Esophagus (tissue), 2 donors: Measurements from ENCODE around the gene KRTDAP. TPM values are rescaled to one million over a fixed set of nuclear protein-coding genes. Genes with fewer than 3 reads are reported as not detected.

Experiments used
- H3K27ac ChIP-seq, 2 donors: one replicate each; pipeline ENCODE4 v1.5.1; 2013; ENCODE audit warnings: low read depth in 2 of 2, mild to moderate bottlenecking in 2 of 2, inconsistent platforms in 1 of 2, low read length in 1 of 2, moderate library complexity in 1 of 2
- H3K27me3 ChIP-seq, 2 donors: one replicate each; pipeline ENCODE4 v1.6.1; 2013; ENCODE audit warnings: low read length in 2 of 2, control low read depth in 1 of 2, mild to moderate bottlenecking in 1 of 2; ENCODE audit not compliant: insufficient read depth in 2 of 2, control insufficient read depth in 1 of 2
- H3K36me3 ChIP-seq, 2 donors: one replicate each; pipeline ENCODE4 v1.6.1; 2013; ENCODE audit warnings: low read length in 1 of 2; ENCODE audit not compliant: control insufficient read depth in 2 of 2, insufficient read depth in 2 of 2
- H3K4me1 ChIP-seq, 2 donors: one replicate each; pipeline ENCODE4 v1.6.1; 2013; ENCODE audit warnings: low read length in 1 of 2; ENCODE audit not compliant: control insufficient read depth in 2 of 2, insufficient read depth in 2 of 2
- H3K4me3 ChIP-seq, 2 donors: one replicate each; pipeline ENCODE4 v1.5.1; 2013; ENCODE audit warnings: low read length in 2 of 2, mild to moderate bottlenecking in 2 of 2, low read depth in 1 of 2, moderate library complexity in 1 of 2
- H3K9me3 ChIP-seq, 2 donors: one replicate each; pipeline ENCODE4 v1.6.1; 2013; ENCODE audit warnings: mild to moderate bottlenecking in 2 of 2, low read depth in 1 of 2, low read length in 1 of 2, moderate library complexity in 1 of 2; ENCODE audit not compliant: control insufficient read depth in 2 of 2, insufficient read depth in 1 of 2
- WGBS, 2 donors: extraction: QIAGEN DNeasy Blood & Tissue Kit; methylation state at CpG; one replicate each; pipeline ENCODE4 v1.1.7; 2013; 5-methylcytosine and 5-hydroxymethylcytosine counted together
- polyA plus RNA-seq, 2 donors: library from polyadenylated mRNA; stranded (reverse); fragments of 200-250 nt; gene quantifications; one replicate each; pipeline ENCODE4 v1.2.3, GENCODE V29; 2013
- donor health status: healthy with polysubstance abuse.
- donor health status: Bipolar disorder and iron deficiency.

KRTDAP gene
- polyA plus RNA-seq, 2 donors, result 109 to 238 TPM

DNA sequence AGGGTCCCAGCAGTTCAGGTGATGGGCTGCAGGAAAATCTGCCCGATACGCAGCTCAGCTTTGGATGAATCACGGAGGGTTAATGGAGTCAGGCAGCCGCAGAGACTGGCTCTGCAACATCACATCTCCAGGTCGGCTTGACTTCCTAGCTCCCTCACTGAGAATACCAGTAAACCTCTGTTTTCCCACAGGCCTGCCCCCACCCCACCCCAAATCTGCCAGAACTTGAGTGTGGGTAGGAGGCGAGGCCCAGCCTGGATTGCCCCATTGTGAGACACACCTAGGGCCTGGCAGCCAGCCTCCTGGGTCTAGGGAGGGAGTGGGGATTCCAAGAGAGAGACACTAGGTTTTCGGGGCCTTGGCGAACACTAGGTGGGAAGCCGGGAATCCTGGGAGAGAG is 3.7 kb upstream of the KRTDAP start:
- H3K4me1 ChIP-seq, result peaks cover 2 to 5% of the 10 kb centered on the region in 2 donors
- H3K9me3 ChIP-seq, result no peaks in the 10 kb centered on the region
- H3K36me3 ChIP-seq, result no peaks in the 10 kb centered on the region
- 63 to 70% methylated on average over 9 of the region's 9 CpGs for whole genome bisulfite sequencing, 2 donors
- H3K4me3 ChIP-seq, result no peak overlapping the region
- H3K27ac ChIP-seq, result peak overlapping the region; percentile 25 to 45
- H3K27me3 ChIP-seq, result peaks cover 0 to 2% of the 10 kb centered on the region in 2 donors

DNA sequence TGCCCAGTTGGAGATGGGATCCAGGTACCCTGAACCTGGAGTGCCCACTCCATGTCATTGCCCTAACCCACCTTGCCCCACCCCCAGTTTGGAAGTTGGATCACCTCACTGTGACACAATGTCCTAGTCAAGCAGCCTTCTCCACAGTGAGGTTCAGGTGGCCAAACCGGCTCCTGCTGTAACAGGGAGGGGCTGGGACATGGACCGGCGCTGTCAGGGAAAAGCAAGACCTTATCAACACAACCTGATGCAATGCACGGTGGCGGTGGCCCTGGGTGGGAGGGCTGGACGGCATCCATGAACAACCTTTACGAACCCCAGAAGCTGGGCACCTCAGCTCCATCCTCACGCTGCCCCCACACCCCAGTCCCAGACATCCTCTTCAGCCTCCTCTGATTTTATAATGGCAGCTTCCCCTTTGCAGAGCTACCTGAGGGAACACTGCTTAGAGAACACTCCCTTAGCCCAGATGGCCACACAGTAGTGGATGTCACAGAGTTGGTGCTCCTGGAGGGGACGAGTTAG is 1.6 kb upstream of the KRTDAP start:
- peak overlapping the region in 1 of 2 donors; percentile 62 for H3K27ac ChIP-seq
- WGBS, 2 donors, result 76 to 77% methylated on average over 9 of the region's 9 CpGs
- H3K4me3 ChIP-seq, result no peak overlapping the region
- peaks cover 0 to 2% of the 10 kb centered on the region in 2 donors for H3K27me3 ChIP-seq
- H3K9me3 ChIP-seq, result no peaks in the 10 kb centered on the region
- no peaks in the 10 kb centered on the region for H3K36me3 ChIP-seq
- H3K4me1 ChIP-seq, result peaks cover 2 to 5% of the 10 kb centered on the region in 2 donors

DNA sequence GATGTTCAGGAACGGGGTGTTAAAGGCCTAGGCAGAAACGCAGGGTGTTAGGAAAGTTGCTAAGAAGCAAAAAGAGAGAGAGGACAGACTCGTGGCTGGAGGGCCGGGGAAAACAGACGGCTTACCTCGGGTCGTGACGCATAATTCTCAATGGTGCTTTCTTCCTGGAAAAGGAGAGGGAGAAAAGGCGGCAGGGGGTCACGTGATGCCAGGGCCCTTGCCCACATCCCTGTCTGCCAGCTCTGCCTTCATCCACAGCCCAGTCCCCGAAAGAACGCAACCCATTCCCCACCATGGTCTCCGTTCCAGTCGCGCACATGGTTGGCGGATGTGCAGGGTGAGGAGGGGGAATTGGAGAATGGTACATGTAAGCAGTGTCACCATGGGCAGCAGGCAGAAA is 1.6 kb downstream of the KRTDAP start:
- Histone ChIP-seq H3K4me3 (no peak overlapping the region), H3K4me1 (peaks cover 0 to under 1% of the 10 kb centered on the region in 2 donors), H3K9me3 (no peaks in the 10 kb centered on the region), H3K36me3 (no peaks in the 10 kb centered on the region), H3K27ac (no peak overlapping the region), H3K27me3 (peaks cover 0 to 2% of the 10 kb centered on the region in 2 donors)
- WGBS, 2 donors, result 84 to 91% methylated on average over 16 of the region's 16 CpGs

DNA sequence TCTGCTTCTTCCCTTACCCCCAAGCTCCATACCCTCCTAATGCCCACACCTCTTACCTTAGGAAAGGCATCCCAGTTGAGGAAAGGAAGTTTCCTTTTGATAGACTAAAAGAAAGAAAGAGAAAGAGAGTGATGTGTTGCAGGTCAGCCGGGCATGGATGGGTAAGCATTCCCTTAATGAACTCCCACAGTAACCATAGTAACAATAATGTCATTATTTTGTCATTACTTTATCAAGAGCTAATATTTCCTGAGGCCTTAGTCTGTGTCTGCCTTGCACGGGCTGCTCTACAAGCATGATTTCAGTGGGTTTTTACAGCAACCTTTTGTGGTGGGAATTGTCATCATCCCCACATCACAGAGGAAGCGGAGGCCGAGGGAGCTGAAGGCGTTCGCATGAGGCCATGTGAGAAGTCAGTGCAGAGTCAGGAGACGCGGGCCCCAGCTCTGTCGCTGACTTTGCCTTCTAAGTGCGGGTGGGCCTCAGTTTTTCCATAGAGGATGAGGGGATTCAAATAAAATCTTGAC is 2.5 kb downstream of the KRTDAP start:
- 86 to 88% methylated on average over 10 of the region's 10 CpGs for WGBS, 2 donors
- Histone ChIP-seq H3K4me1 (no peaks in the 10 kb centered on the region), H3K4me3 (no peak overlapping the region), H3K27me3 (peaks cover 0 to 1% of the 10 kb centered on the region in 2 donors), H3K27ac (no peak overlapping the region), H3K9me3 (no peaks in the 10 kb centered on the region), H3K36me3 (no peaks in the 10 kb centered on the region)

DNA sequence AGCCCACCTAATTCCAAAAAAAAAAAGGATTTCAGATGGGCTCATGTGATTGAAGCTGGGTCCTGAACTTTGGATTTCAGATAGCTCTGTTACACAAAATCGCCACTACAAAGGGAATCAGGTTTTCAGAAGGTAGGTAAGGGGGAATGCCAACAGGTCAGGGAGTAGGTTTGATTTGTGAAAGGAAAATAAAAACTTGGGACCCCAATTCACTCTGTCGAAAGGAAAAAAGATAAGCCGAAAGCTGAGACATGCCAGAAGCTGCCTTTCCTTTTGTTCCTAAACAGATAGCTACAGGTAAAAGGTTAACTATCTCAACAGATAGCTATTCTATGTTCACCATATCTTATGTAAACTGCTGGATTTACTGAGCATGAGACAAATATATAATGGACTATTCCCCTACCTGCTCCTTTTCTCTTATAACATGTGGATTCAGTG is 4.0 kb downstream of the KRTDAP start:
- no peak overlapping the region for H3K27ac ChIP-seq
- no peaks in the 10 kb centered on the region for H3K4me1 ChIP-seq
- H3K9me3 ChIP-seq, result no peaks in the 10 kb centered on the region
- no peaks in the 10 kb centered on the region for H3K27me3 ChIP-seq
- 66 to 72% methylated on average over 3 of the region's 3 CpGs for WGBS, 2 donors
- no peaks in the 10 kb centered on the region for H3K36me3 ChIP-seq
- no peak overlapping the region for H3K4me3 ChIP-seq

DNA sequence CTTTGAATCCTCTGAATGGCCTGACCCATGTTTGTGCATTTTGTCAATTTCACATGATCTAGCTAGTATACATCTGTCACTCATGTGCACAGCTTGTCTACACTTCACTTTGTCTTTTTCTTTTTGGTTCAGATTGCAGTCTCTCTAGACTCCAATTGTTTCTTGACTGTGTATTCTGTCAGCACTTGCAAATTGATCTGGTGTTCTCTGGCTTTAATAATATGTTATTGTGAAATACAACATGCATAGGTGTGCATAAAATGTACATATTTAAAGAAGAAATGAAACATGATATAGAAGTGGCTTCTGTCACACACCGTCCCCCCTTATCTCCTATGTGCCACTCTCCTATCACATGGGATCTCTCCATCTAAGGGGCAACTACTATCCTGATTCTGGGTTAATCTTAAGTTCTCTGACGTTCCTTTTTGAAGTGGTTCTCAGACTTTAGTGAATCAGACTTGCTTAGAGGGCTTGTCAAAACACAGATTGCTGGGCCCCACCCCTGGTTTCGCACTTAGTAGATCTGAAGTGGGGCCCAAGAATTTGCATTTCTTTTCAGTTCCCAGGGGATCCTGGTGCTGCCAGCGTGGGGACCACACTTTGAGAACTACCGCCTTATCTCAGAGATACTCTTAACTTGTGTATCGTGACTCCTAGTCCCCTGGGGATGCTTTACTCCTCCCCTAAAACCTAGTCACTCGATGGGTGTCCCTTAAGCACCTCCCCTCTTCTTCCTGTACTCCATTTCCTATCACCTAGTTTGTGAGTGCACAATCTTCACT is 5.8 kb downstream of the KRTDAP start:
- H3K4me3 ChIP-seq, result no peak overlapping the region
- WGBS, 2 donors, result 64 to 69% methylated on average over 7 of the region's 7 CpGs
- no peaks in the 10 kb centered on the region for H3K36me3 ChIP-seq
- H3K9me3 ChIP-seq, result no peaks in the 10 kb centered on the region
- H3K27me3 ChIP-seq, result no peaks in the 10 kb centered on the region
- H3K27ac ChIP-seq, result no peak overlapping the region
- no peaks in the 10 kb centered on the region for H3K4me1 ChIP-seq

DNA sequence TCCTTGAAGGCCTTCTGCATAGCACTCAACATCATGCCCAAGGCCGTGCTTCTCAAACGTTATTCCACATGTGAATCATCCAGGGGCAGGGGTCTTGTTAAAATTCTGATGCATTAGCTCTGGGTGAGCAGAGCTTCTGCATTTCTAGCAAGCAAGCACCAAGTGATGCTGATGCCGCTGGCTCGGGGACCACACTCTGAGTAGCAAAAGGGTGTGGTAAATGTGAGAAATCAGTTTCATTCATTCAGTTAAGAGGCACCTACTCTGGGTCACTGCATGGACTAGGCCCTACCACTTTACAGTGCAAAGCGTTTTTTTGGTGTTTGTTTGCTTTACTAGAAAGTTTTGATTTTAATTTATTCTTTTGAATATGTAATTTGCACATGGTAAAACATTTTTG is 7.2 kb downstream of the KRTDAP start:
- WGBS, 2 donors, result 74 to 76% methylated on average over 5 of the region's 5 CpGs
- H3K36me3 ChIP-seq, result no peaks in the 10 kb centered on the region
- H3K4me1 ChIP-seq, result no peaks in the 10 kb centered on the region
- no peak overlapping the region for H3K4me3 ChIP-seq
- no peaks in the 10 kb centered on the region for H3K9me3 ChIP-seq
- no peak overlapping the region for H3K27ac ChIP-seq
- no peaks in the 10 kb centered on the region for H3K27me3 ChIP-seq

DNA sequence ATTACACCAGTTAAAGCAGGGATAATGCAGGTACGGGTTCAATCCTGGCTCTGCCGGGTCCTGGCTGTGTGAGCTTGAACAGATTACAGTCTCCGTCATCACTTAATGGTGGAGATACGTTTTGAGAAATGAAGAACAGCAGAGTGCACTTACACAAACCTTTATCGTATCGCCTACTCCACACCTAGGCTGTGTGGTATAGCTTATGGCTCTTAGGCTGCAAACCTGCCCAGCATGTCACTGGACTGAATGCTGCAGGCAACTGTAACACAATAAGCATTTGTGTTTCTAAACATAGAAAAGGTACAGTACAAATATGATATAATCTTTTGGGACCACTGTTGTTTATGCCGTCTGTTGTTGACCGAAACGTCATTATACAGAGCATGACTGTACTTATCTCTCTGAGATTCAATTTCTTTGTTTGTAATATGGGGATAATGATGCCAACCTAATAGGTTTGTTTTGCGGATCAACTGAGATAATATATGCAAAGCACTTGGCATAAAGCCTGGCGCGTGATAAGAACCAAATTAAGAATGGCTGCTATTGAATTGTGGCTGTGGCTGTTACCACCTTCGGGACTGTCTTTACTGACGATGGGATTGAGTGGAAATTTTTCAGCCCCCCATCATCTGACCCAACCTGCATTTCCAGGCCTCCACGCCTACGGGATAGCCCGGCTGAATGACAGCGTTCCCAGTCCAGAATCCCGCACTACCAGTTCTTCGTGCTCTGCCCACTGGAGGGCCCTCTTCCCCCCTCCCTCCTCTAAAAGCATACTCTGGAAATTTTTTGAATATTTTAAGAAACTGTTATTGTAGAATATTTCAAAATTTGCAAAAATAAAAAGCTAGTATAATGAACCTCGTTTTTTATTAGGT is 11.2 kb downstream of the KRTDAP start:
- Histone ChIP-seq H3K27ac (peak overlapping the region in 1 of 2 donors; percentile 71), H3K4me3 (no peak overlapping the region), H3K4me1 (no peaks in the 10 kb centered on the region), H3K36me3 (no peaks in the 10 kb centered on the region), H3K27me3 (no peaks in the 10 kb centered on the region), H3K9me3 (no peaks in the 10 kb centered on the region)
- 53 to 63% methylated on average over 21 of the region's 21 CpGs for WGBS, 2 donors

DNA sequence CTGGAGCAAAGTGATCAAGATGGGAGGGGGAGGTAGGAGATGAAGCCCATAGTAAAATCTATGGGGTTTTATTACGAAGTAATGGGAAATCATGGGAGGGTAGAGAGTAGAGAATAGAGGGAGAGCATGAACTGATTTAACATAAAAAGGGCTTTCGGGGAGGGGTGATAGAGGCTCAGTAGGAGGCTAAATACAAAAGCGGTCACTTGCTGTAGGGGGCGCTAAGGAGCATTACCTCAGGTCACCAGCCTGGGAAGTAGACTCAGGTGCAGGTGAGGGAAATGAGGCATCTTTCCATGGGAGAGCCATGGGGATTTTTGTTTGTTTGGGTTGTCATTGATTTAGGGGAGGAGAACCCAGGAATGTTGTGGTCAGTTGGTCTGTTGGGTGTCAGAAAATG is 14.1 kb downstream of the KRTDAP start:
- Histone ChIP-seq H3K9me3 (no peaks in the 10 kb centered on the region), H3K4me1 (no peaks in the 10 kb centered on the region), H3K27ac (no peak overlapping the region), H3K4me3 (no peak overlapping the region), H3K27me3 (no peaks in the 10 kb centered on the region), H3K36me3 (no peaks in the 10 kb centered on the region)
- WGBS, 2 donors, result 61% methylated on average over 4 of the region's 4 CpGs
